Thoracic aorta (tissue), 2 donors: ENCODE results near the gene SOX15. TPM values are rescaled to one million over a fixed set of nuclear protein-coding genes. Genes with fewer than 3 reads are reported as not detected.

ENCODE experiments used
- ATAC-seq: fragments of 150-250 bp; one replicate; pipeline ENCODE4 v1.8.0; 2017; ENCODE audit warnings: low read depth; ENCODE audit not compliant: insufficient number of reproducible peaks, low FRiP score
- DNase-seq: peaks from one replicate; pipeline ENCODE4 v3.0.0-alpha.2; 2020; ENCODE audit warnings: low spot score
- H3K27ac ChIP-seq, 2 donors: fragments of 200-600 bp; sonication (generic); 1 replicate in 1 of 2; 2 replicates in 1 of 2; pipeline ENCODE4 v1.5.1; 2016; ENCODE audit warnings: mild to moderate bottlenecking in 2 of 2, moderate library complexity in 2 of 2
- H3K27me3 ChIP-seq: fragments of 200-600 bp; sonication (generic); replicated peaks from 2 replicates; pipeline ENCODE4 v1.6.0; 2016; ENCODE audit warnings: mild to moderate bottlenecking; ENCODE audit not compliant: insufficient read depth
- H3K36me3 ChIP-seq: fragments of 200-600 bp; sonication (generic); one replicate; pipeline ENCODE4 v1.5.1; 2016
- H3K4me1 ChIP-seq, 2 donors: fragments of 200-600 bp; sonication (generic); 1 replicate in 1 of 2; 2 replicates in 1 of 2; pipeline versions ENCODE4 v1.5.1 to v1.6.0; 2016; ENCODE audit warnings: low read depth in 2 of 2, mild to moderate bottlenecking in 1 of 2; ENCODE audit not compliant: control insufficient read depth in 1 of 2
- H3K4me3 ChIP-seq: fragments of 200-600 bp; sonication (generic); 2 replicates; pipeline ENCODE4 v1.5.1; 2016; ENCODE audit warnings: mild to moderate bottlenecking
- H3K9me3 ChIP-seq: fragments of 200-600 bp; sonication (generic); 2 replicates; pipeline ENCODE4 v1.5.1; 2016
- total RNA-seq, 2 donors: library from RNA; depleted of rRNA; stranded (reverse); fragments of >200 nt; gene quantifications; one replicate each; pipeline versions ENCODE4 v1.1.0 to v1.2.3, GENCODE V29; 2016
- TF ChIP-seq, protein P1 (sequence below): fragments of 200-600 bp; sonication (generic); IDR thresholded peaks from one replicate; pipeline ENCODE4 v1.5.1; 2019; ENCODE audit warnings: antibody characterized with exemption

The SOX15 gene
- total RNA-seq, 2 donors from 2014 or later = 0.81 to 2.8 TPM

GRCh38 chr17:7589204-7589868 lies 558 bp downstream of the SOX15 start:
- peak overlapping the region; percentile 44 to 50 for H3K27ac ChIP-seq
- peaks cover 30% of the 10 kb centered on the region for H3K36me3 ChIP-seq
- no peaks in the 10 kb centered on the region for H3K27me3 ChIP-seq
- ATAC-seq = peak; percentile 54
- peaks cover 6 to 26% of the 10 kb centered on the region in 2 donors for H3K4me1 ChIP-seq
- no peak for DNase-seq
- TF ChIP-seq, protein P1, sequence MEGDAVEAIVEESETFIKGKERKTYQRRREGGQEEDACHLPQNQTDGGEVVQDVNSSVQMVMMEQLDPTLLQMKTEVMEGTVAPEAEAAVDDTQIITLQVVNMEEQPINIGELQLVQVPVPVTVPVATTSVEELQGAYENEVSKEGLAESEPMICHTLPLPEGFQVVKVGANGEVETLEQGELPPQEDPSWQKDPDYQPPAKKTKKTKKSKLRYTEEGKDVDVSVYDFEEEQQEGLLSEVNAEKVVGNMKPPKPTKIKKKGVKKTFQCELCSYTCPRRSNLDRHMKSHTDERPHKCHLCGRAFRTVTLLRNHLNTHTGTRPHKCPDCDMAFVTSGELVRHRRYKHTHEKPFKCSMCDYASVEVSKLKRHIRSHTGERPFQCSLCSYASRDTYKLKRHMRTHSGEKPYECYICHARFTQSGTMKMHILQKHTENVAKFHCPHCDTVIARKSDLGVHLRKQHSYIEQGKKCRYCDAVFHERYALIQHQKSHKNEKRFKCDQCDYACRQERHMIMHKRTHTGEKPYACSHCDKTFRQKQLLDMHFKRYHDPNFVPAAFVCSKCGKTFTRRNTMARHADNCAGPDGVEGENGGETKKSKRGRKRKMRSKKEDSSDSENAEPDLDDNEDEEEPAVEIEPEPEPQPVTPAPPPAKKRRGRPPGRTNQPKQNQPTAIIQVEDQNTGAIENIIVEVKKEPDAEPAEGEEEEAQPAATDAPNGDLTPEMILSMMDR = peak; percentile 90
- H3K9me3 ChIP-seq = no peaks in the 10 kb centered on the region
- H3K4me3 ChIP-seq = peak overlapping the region; percentile 75

DNA sequence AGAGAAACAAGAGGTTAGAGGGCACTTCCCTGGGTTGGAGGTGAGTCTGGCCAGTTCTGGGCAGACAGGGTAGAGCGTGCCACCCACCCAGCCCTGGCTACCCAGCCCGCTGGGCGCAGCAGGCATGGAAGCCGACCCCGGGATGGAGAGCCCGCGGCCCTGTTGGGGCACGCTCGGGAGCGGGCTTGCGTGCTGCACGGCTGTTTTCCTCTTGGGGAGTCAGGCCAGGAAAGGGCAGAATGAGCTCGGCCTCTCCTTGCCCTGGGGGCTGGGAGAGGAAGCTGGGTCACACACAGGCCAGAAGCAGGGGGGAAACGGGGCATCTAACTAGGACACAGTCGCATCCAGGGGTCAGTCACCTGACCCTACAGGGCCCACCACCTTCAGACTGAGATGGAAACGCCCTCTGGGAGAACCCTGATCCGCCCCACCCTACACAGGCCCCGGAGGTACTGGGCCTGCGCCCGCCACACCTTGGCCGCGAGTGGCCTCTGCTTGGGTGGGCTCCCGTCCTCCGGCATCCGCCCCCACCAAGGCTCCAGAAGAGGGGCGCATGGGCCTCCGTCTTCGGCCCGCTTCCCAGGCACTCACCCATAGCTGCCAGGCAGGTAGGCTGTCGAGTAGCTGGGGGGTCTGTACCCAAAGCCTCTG lies 1.2 kb downstream of the SOX15 start:
- Histone ChIP-seq H3K4me3 (peak overlapping the region; percentile 75), H3K36me3 (peaks cover 23% of the 10 kb centered on the region), H3K27me3 (no peaks in the 10 kb centered on the region), H3K9me3 (no peaks in the 10 kb centered on the region), H3K4me1 (peaks cover 8 to 29% of the 10 kb centered on the region in 2 donors), H3K27ac (peak overlapping the region; percentile 44 to 50)
- TF ChIP-seq, protein P1 = no peak
- ATAC-seq = no peak
- DNase-seq = no peak

DNA sequence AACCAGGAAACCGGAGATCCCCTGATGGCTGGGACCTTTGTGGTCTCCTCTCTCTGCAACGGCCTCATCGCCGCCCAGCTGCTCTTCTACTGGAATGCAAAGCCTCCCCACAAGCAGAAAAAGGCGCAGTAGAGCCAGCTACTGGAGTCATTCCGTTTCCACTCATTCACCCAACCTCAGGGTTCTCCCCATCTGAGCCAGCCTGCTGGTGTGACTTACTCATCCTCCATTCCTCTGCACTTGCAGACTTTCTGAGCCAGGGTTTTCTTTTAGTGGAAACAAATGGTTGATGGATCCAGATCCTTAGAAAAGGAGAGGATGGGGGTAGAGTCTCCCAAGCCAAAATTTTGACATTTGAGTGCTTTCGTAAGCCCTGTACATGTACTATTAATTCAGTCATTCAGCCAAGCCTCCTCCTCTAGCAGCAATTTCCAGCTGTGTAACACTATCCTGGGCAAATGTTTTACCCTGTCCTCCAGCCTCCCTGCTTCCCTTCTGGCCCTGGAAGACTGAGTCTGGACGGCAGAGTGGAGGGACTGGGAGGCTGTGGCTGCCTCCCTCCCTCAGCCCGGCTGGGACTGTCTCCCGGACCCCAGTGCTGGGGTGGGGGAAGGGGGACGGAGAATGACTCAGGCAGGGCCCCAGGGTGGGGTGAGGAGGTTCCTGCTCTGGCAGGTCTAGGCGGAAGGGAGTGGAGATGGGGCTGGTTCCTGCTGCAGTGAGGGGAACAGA lies 2.3 kb downstream of the SOX15 start:
- TF ChIP-seq, protein P1 = no peak
- H3K27ac ChIP-seq = peak overlapping the region in 1 of 2 donors; percentile 41
- DNase-seq = no peak

GRCh38 chr17:7586673-7587419 lies 3.0 kb downstream of the SOX15 start:
- ATAC-seq (no peak), DNase-seq (no peak)
- TF ChIP-seq, protein P1 = no peak
- Histone ChIP-seq H3K36me3 (peaks cover 5% of the 10 kb centered on the region), H3K27me3 (no peaks in the 10 kb centered on the region), H3K4me3 (no peak overlapping the region), H3K9me3 (no peaks in the 10 kb centered on the region), H3K27ac (no peak overlapping the region), H3K4me1 (peaks cover 22 to 44% of the 10 kb centered on the region in 2 donors)

More for the DNA sequence above, 2.3 kb downstream of the SOX15 start:
- Histone ChIP-seq H3K4me3 (no peak overlapping the region), H3K27me3 (no peaks in the 10 kb centered on the region), H3K36me3 (peaks cover 12% of the 10 kb centered on the region), H3K4me1 (peaks cover 15 to 37% of the 10 kb centered on the region in 2 donors), H3K9me3 (no peaks in the 10 kb centered on the region)
- no peak for ATAC-seq
